ENCODE measurements around the gene CNR1. TPM values are rescaled to one million over a fixed set of nuclear protein-coding genes. Genes with fewer than 3 reads are reported as not detected.

The CNR1 gene
- polyA plus RNA-seq, 1 of the 3 experiments (the other 2 are of a cell fraction) = not detected

- TF ChIP-seq ZBTB33 (IDR thresholded peaks at IDR 0.05; ENCODE audit: borderline replicate concordance, low read depth) (no peak), MAX (IDR thresholded peaks at IDR 0.05; ENCODE audit: low read depth) (no peak), CHD2 (IDR thresholded peaks at IDR 0.05; ENCODE audit: low read length, partially characterized antibody) (no peak), NRF1 (IDR thresholded peaks at IDR 0.05; ENCODE audit: low read depth, low read length) (no peak), MXI1 (IDR thresholded peaks at IDR 0.05; ENCODE audit: low read depth, low read length) (no peak), SIN3A (IDR thresholded peaks at IDR 0.05; ENCODE audit: borderline replicate concordance, low read depth, low read length) (no peak), RAD21 (IDR thresholded peaks at IDR 0.05; ENCODE audit: low read length) (no peak), POLR2AphosphoS5 (IDR thresholded peaks at IDR 0.05; ENCODE audit: low read depth, low read length) (no peak), JUND (IDR thresholded peaks at IDR 0.05) (no peak), FOSL2 (IDR thresholded peaks at IDR 0.05; ENCODE audit: borderline replicate concordance, low read depth) (no peak), RFX5 (IDR thresholded peaks at IDR 0.05; ENCODE audit: low read length) (no peak), SMC3 (IDR thresholded peaks at IDR 0.05; ENCODE audit: low read depth, low read length) (no peak), PBX3 (IDR thresholded peaks at IDR 0.05) (no peak)
Measured at GRCh38 chr6:88171312-88171711, 5.2 kb upstream of the CNR1 start (continued).

GRCh38 chr6:88168362-88168761 is 2.2 kb upstream of the CNR1 start:
- ChIA-PET POLR2A (no interaction called here), CTCF (interaction anchor here (1.2 kb wide), 1 partner anchor 9 kb away, joined by 4 read pairs; no protein-coding TSS in a partner anchor)
- peaks cover 35% of the 10 kb centered on the region for H3K27me3 ChIP-seq (ENCODE audit: insufficient read depth)
- no peak for TF ChIP-seq GABPA (IDR thresholded peaks at IDR 0.05; ENCODE audit: low read depth)
- no peak for TF ChIP-seq GATA2 (CRISPR knock-in tag; IDR thresholded peaks at IDR 0.05)
- no peak for TF ChIP-seq USF2 (IDR thresholded peaks at IDR 0.05; ENCODE audit: borderline replicate concordance, low read depth, low read length)
- TF ChIP-seq MAX (IDR thresholded peaks at IDR 0.05; ENCODE audit: low read depth) = no peak
- TF ChIP-seq RCOR1 (IDR thresholded peaks at IDR 0.05; ENCODE audit: low read length) = no peak
- H3F3A ChIP-seq (replicated peaks; ENCODE audit: insufficient read depth) = no peaks in the 10 kb centered on the region
- H3K36me3 ChIP-seq (replicated peaks in 1 of 2; ENCODE audit: control insufficient read depth in 1 of 2, insufficient read depth in 2 of 2, low read length in 1 of 2) = no peaks in the 10 kb centered on the region
- 63% methylated on average over 3 of the region's 3 CpGs for WGBS (ENCODE audit: low lambda C conversion rate)
- peaks cover 0 to 4% of the 10 kb centered on the region in 2 experiments; a peak in 1 of 4 replicates for H3K4me1 ChIP-seq (ENCODE audit: control insufficient read depth in 1 of 2, insufficient read depth in 2 of 2, low read depth in 1 of 2, low read length in 1 of 2)
- no peak overlapping the region for H2AFZ ChIP-seq (ENCODE audit: low read depth)
- no peak overlapping the region for H3K4me2 ChIP-seq
- H3K9me3 ChIP-seq = no peaks in the 10 kb centered on the region
- H4K20me1 ChIP-seq (ENCODE audit: insufficient read depth) = no peaks in the 10 kb centered on the region
- no peaks in the 10 kb centered on the region for H3K79me2 ChIP-seq (ENCODE audit: insufficient read depth)
- DNase-seq = no peak
- no peak overlapping the region for H3K9ac ChIP-seq
- no peak overlapping the region for H3K27ac ChIP-seq (ENCODE audit: low read depth in 2 of 2, low read length in 1 of 2)
- no peak overlapping the region for H3K4me3 ChIP-seq (ENCODE audit: low read depth in 2 of 2, low read length in 1 of 2)
- H3K9me2 ChIP-seq = no peaks in the 10 kb centered on the region

Measured in SK-N-SH (cell line).